ENCODE measurements around the gene HSPB9. TPM values are rescaled to one million over a fixed set of nuclear protein-coding genes. Genes with fewer than 3 reads are reported as not detected.

Gene HSPB9
- total RNA-seq, 1 experiment from 2014 or later = not detected

- Histone ChIP-seq H3K9ac (ENCODE audit: low read length) (peak overlapping the region; percentile 12; the same call in 1 of the 2 replicates), H3K79me2 (ENCODE audit: insufficient read depth, low read length) (no peaks in the 10 kb centered on the region), H3K27me3 (ENCODE audit: insufficient read depth, low read length) (no peaks in the 10 kb centered on the region), H2AFZ (ENCODE audit: low read depth, low read length, poor library complexity, severe bottlenecking) (peak overlapping the region; percentile 84), H3K27ac (ENCODE audit: low read depth, low read length) (no peak overlapping the region), H3K4me1 (ENCODE audit: control insufficient read depth in 1 of 2, insufficient read depth in 2 of 2, low read length in 2 of 2) (peaks cover 9 to 20% of the 10 kb centered on the region in 2 experiments; a peak in 3 of 4 replicates), H4K20me1 (ENCODE audit: insufficient read depth) (no peaks in the 10 kb centered on the region), H3K4me3 (replicated peaks in 1 of 2; ENCODE audit: low read depth in 1 of 2, low read length in 2 of 2) (peak overlapping the region; percentile 18 to 35), H3K36me3 (ENCODE audit: control insufficient read depth in 1 of 2, insufficient read depth in 2 of 2, low read length in 2 of 2) (no peaks in the 10 kb centered on the region), H3K9me3 (ENCODE audit: control insufficient read depth in 1 of 2, insufficient read depth in 1 of 2, low read depth in 1 of 2, low read length in 2 of 2) (no peaks in the 10 kb centered on the region), H3K9me2 (ENCODE audit: insufficient read depth) (no peaks in the 10 kb centered on the region), H3K4me2 (ENCODE audit: low read length) (peak overlapping the region; percentile 71)
- RAD21 ChIA-PET (ENCODE audit: low non-redundant PET in 1 of 2, low total read pairs in 2 of 2, uncharacterized antibody in 2 of 2, unreplicated experiment in 2 of 2) = no interaction called here
- no peak for TF ChIP-seq TCF7L2 (IDR thresholded peaks at IDR 0.05; ENCODE audit: borderline replicate concordance, extremely low read depth, insufficient read depth, insufficient read length)
- no peak for TF ChIP-seq ZNF274 (IDR thresholded peaks at IDR 0.05; ENCODE audit: low read depth, low read length)
- TF ChIP-seq POLR2A (IDR thresholded peaks at IDR 0.05; ENCODE audit: borderline replicate concordance, extremely low read depth, insufficient read depth, insufficient read length) = no peak
- TF ChIP-seq, protein P1, sequence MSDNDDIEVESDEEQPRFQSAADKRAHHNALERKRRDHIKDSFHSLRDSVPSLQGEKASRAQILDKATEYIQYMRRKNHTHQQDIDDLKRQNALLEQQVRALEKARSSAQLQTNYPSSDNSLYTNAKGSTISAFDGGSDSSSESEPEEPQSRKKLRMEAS (IDR thresholded peaks at IDR 0.05) = no peak
- no peak for TF ChIP-seq CTCF (IDR thresholded peaks at IDR 0.05 in 2 of 3, conservative IDR thresholded peaks at IDR 0.05 in 1 of 3; ENCODE audit: borderline replicate concordance in 1 of 3, insufficient read depth in 1 of 3, low read depth in 2 of 3, low read length in 2 of 3)
- TF ChIP-seq ZFX (IDR thresholded peaks at IDR 0.05) = no peak
- no peak for TF ChIP-seq ATF3 (IDR thresholded peaks at IDR 0.05)
- TF ChIP-seq EZH2 (IDR thresholded peaks at IDR 0.05) = no peak
- TF ChIP-seq SP1 (IDR thresholded peaks at IDR 0.05; ENCODE audit: low read depth) = no peak
- TF ChIP-seq ZBTB33 (IDR thresholded peaks at IDR 0.05; ENCODE audit: extremely low read depth, insufficient replicate concordance, low read length) = no peak
- TF ChIP-seq CEBPB (IDR thresholded peaks at IDR 0.05; ENCODE audit: low read depth) = no peak
- intact Hi-C loops (cut with micrococcal nuclease) = no loop called here
- CTCF ChIA-PET = interaction anchor here (1.0 kb wide), 2 partner anchors 15 to 675 kb away, joined by 3 read pairs; no protein-coding TSS in a partner anchor
- BruUV-seq (replicated peaks) = no TSS peak
- DNase-seq (ENCODE audit: low read depth, low spot score) (no peak), ATAC-seq (peak; percentile 8; the same call in 1 of the 2 replicates)
- POLR2A ChIA-PET = no interaction called here
Observed at GRCh38 chr17:42088736-42089135, 33.9 kb upstream of the HSPB9 start.
